ENCODE measurements around the gene DCBLD1. TPM values are rescaled to one million over a fixed set of nuclear protein-coding genes. Genes with fewer than 3 reads are reported as not detected.
A peak's percentile ranks its signal among the peaks of the same experiment; 100 is the strongest.
"Not testable (repeated sequence)": the region's sequence is repeated elsewhere in the genome, so short reads cannot be mapped to it uniquely, and the experiment has no call there.

The DCBLD1 gene
- polyA plus RNA-seq, 1 donor (not counting 4 experiments of a cell fraction or from before 2014, with no cell fraction given): 21.7 TPM

DNA sequence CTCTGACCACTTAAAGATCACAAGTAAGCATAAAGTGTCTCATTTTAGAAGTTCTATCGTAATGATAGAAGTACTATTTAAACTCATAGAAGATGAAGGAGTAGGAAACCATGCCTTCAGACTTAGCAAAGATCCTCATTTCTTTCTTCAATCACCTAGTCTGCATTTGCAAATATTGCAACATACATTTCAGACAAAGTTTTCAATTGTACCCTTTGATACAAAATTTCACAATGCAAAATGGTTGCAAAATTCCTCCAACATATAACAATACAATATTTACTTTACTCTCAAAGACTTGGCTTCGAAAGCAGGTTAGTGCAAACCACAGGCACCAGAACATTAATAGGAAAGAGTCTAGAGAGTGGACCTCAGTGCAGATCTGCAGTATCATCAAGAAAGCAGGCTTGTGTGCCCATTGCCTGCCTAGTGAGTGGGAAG lies 40.6 kb upstream of the DCBLD1 start:
- Histone ChIP-seq H3K9me3 (ENCODE audit: control insufficient read depth, low read depth, low read length) (peaks cover 10% of the 10 kb centered on the region), H2AFZ (ENCODE audit: control insufficient read depth, low read length) (no peak overlapping the region), H3K4me1 (ENCODE audit: control insufficient read depth, extremely low read depth, insufficient read depth, low read length) (peaks cover 24% of the 10 kb centered on the region), H3K4me3 (ENCODE audit: control insufficient read depth in 2 of 3, extremely low read depth in 1 of 3, insufficient read depth in 2 of 3, low read depth in 1 of 3, low read length in 3 of 3) (no peak overlapping the region), H3K27me3 (ENCODE audit: control insufficient read depth, extremely low read depth, insufficient read depth, low read length) (no peaks in the 10 kb centered on the region), H3K9ac (ENCODE audit: control insufficient read depth, extremely low read depth, insufficient read depth, low read length) (no peak overlapping the region), H3K4me2 (ENCODE audit: control insufficient read depth, extremely low read depth, insufficient read depth, low read depth, low read length) (no peak overlapping the region), H4K20me1 (ENCODE audit: control insufficient read depth, extremely low read depth, insufficient read depth, low read length) (no peaks in the 10 kb centered on the region), H3K79me2 (ENCODE audit: control insufficient read depth, insufficient read depth, low read length) (no peaks in the 10 kb centered on the region), H3K9me1 (ENCODE audit: control insufficient read depth, extremely low read depth, insufficient read depth, low read length) (no peaks in the 10 kb centered on the region), H3K27ac (ENCODE audit: control insufficient read depth, insufficient read depth, low read length) (peak overlapping the region; percentile 72), H3K36me3 (ENCODE audit: control insufficient read depth in 2 of 2, extremely low read depth in 1 of 2, insufficient read depth in 2 of 2, low read length in 2 of 2) (no peaks in the 10 kb centered on the region)
- DNase-seq (ENCODE audit: low read depth, low spot score): no peak
- peak; percentile 17 for FAIRE-seq
- TF ChIP-seq EZH2 (IDR thresholded peaks at IDR 0.05; ENCODE audit: low read length) (no peak), CTCF (optimal IDR thresholded peaks at IDR 0.05 in 1 of 3, IDR thresholded peaks at IDR 0.05 in 1 of 3, conservative IDR thresholded peaks at IDR 0.05 in 1 of 3; ENCODE audit: extremely low read depth in 1 of 3, insufficient read depth in 2 of 3, low read length in 3 of 3) (no peak)
- dilution Hi-C loops (cut with MboI; ENCODE audit: extremely low pct_ligation_motif_present, low sequenced_read_pairs): no loop called here

DNA sequence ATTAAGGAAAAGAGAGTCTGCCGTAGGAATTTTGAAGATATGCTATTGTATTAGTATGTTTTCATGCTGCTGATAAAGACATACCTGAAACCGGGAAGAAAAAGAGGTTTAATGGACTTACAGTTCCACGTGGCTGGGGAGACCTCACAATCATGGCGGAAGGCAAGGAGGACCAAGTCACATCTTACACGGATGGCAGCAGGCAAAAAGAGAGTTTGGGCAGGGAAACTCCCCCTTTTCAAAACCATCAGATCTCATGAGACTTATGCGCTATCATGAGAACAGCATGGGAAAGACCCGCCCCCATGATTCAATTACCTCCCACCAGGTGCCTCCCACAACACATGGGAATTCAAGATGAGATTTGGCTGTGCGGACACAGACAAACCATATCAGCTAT lies 40.2 kb upstream of the DCBLD1 start:
- Histone ChIP-seq H3K9me3 (ENCODE audit: control insufficient read depth, low read depth, low read length) (peaks cover 10% of the 10 kb centered on the region), H3K27ac (ENCODE audit: control insufficient read depth, insufficient read depth, low read length) (peak overlapping the region; percentile 72), H3K4me1 (ENCODE audit: control insufficient read depth, extremely low read depth, insufficient read depth, low read length) (peaks cover 25% of the 10 kb centered on the region)
- H3K9ac ChIP-seq (ENCODE audit: control insufficient read depth, extremely low read depth, insufficient read depth, low read length); H3K9me1 ChIP-seq (ENCODE audit: control insufficient read depth, extremely low read depth, insufficient read depth, low read length); H3K36me3 ChIP-seq (ENCODE audit: control insufficient read depth in 2 of 2, extremely low read depth in 1 of 2, insufficient read depth in 2 of 2, low read length in 2 of 2); H3K79me2 ChIP-seq (ENCODE audit: control insufficient read depth, insufficient read depth, low read length); H3K4me3 ChIP-seq (ENCODE audit: control insufficient read depth in 2 of 3, extremely low read depth in 1 of 3, insufficient read depth in 2 of 3, low read depth in 1 of 3, low read length in 3 of 3); FAIRE-seq; H2AFZ ChIP-seq (ENCODE audit: control insufficient read depth, low read length); dilution Hi-C loops (cut with MboI; ENCODE audit: extremely low pct_ligation_motif_present, low sequenced_read_pairs); H3K4me2 ChIP-seq (ENCODE audit: control insufficient read depth, extremely low read depth, insufficient read depth, low read depth, low read length); DNase-seq (ENCODE audit: low read depth, low spot score); H3K27me3 ChIP-seq (ENCODE audit: control insufficient read depth, extremely low read depth, insufficient read depth, low read length); H4K20me1 ChIP-seq (ENCODE audit: control insufficient read depth, extremely low read depth, insufficient read depth, low read length): not testable (repeated sequence)

- Histone ChIP-seq H3K9me3 (ENCODE audit: control insufficient read depth, low read depth, low read length) (peaks cover 7% of the 10 kb centered on the region), H3K36me3 (ENCODE audit: control insufficient read depth in 2 of 2, extremely low read depth in 1 of 2, insufficient read depth in 2 of 2, low read length in 2 of 2) (no peaks in the 10 kb centered on the region), H4K20me1 (ENCODE audit: control insufficient read depth, extremely low read depth, insufficient read depth, low read length) (no peaks in the 10 kb centered on the region), H3K9ac (ENCODE audit: control insufficient read depth, extremely low read depth, insufficient read depth, low read length) (no peak overlapping the region), H3K4me2 (ENCODE audit: control insufficient read depth, extremely low read depth, insufficient read depth, low read depth, low read length) (no peak overlapping the region), H2AFZ (ENCODE audit: control insufficient read depth, low read length) (peak overlapping the region; percentile 8), H3K9me1 (ENCODE audit: control insufficient read depth, extremely low read depth, insufficient read depth, low read length) (no peaks in the 10 kb centered on the region), H3K27me3 (ENCODE audit: control insufficient read depth, extremely low read depth, insufficient read depth, low read length) (no peaks in the 10 kb centered on the region), H3K79me2 (ENCODE audit: control insufficient read depth, insufficient read depth, low read length) (no peaks in the 10 kb centered on the region), H3K27ac (ENCODE audit: control insufficient read depth, insufficient read depth, low read length) (no peak overlapping the region), H3K4me3 (ENCODE audit: control insufficient read depth in 2 of 3, extremely low read depth in 1 of 3, insufficient read depth in 2 of 3, low read depth in 1 of 3, low read length in 3 of 3) (no peak overlapping the region), H3K4me1 (ENCODE audit: control insufficient read depth, extremely low read depth, insufficient read depth, low read length) (peaks cover 45% of the 10 kb centered on the region)
- no peak for FAIRE-seq
- no peak for DNase-seq (ENCODE audit: low read depth, low spot score)
- dilution Hi-C loops (cut with MboI; ENCODE audit: extremely low pct_ligation_motif_present, low sequenced_read_pairs): no loop called here
- no peak for TF ChIP-seq CTCF (optimal IDR thresholded peaks at IDR 0.05 in 1 of 3, IDR thresholded peaks at IDR 0.05 in 1 of 3, conservative IDR thresholded peaks at IDR 0.05 in 1 of 3; ENCODE audit: extremely low read depth in 1 of 3, insufficient read depth in 2 of 3, low read length in 3 of 3)
- TF ChIP-seq EZH2 (IDR thresholded peaks at IDR 0.05; ENCODE audit: low read length): no peak
Measured at GRCh38 chr6:117444600-117444999, 37.9 kb upstream of the DCBLD1 start.

All from keratinocyte (primary cell).